ENCODE results near the gene APP. TPM values are rescaled to one million over a fixed set of nuclear protein-coding genes. Genes with fewer than 3 reads are reported as not detected.

Gene APP
- total RNA-seq, 2 experiments from 2014 or later: 0.55 TPM; not detected in 1

GRCh38 chr21:26144031-26144430 is 26.5 kb downstream of the APP start:
- Histone ChIP-seq H3K27ac (ENCODE audit: low read depth, low read length, poor library complexity, severe bottlenecking) (no peak overlapping the region), H2AFZ (ENCODE audit: low read length) (no peak overlapping the region), H3K4me1 (ENCODE audit: insufficient read depth, low read length, poor library complexity, severe bottlenecking) (no peaks in the 10 kb centered on the region), H3K36me3 (ENCODE audit: insufficient read depth, low read length) (no peaks in the 10 kb centered on the region), H3K9me3 (ENCODE audit: low read length) (no peaks in the 10 kb centered on the region), H3K4me3 (ENCODE audit: low read depth, low read length, poor library complexity, severe bottlenecking) (no peak overlapping the region), H3K9me2 (ENCODE audit: insufficient read depth, low read length) (no peaks in the 10 kb centered on the region), H3K79me2 (ENCODE audit: insufficient read depth, low read depth, low read length) (no peaks in the 10 kb centered on the region), H3K4me2 (ENCODE audit: low read length) (no peak overlapping the region), H4K20me1 (ENCODE audit: insufficient read depth, low read length) (no peaks in the 10 kb centered on the region)
- POLR2A ChIA-PET: interaction anchor here (0.8 kb wide), 1 partner anchor 24 kb away, joined by 4 read pairs; no protein-coding TSS in a partner anchor
- TF ChIP-seq CTCF (conservative IDR thresholded peaks at IDR 0.05; ENCODE audit: low read length) (no peak), EZH2phosphoT487 (IDR thresholded peaks at IDR 0.05; ENCODE audit: borderline replicate concordance, low read depth, low read length) (no peak)
- DNase-seq (ENCODE audit: low spot score): no peak
- intact Hi-C loops (cut with micrococcal nuclease; ENCODE audit: unreplicated experiment): no loop called here
- BruUV-seq (replicated peaks): no TSS peak
- CTCF ChIA-PET (ENCODE audit: unreplicated experiment): no interaction called here

GRCh38 chr21:26142363-26142762 is 28.2 kb downstream of the APP start:
- no peak for DNase-seq (ENCODE audit: low spot score)
- TF ChIP-seq CTCF (conservative IDR thresholded peaks at IDR 0.05; ENCODE audit: low read length): no peak
- no peak for TF ChIP-seq EZH2phosphoT487 (IDR thresholded peaks at IDR 0.05; ENCODE audit: borderline replicate concordance, low read depth, low read length)
- Histone ChIP-seq H3K79me2 (ENCODE audit: insufficient read depth, low read depth, low read length) (no peaks in the 10 kb centered on the region), H3K4me3 (ENCODE audit: low read depth, low read length, poor library complexity, severe bottlenecking) (no peak overlapping the region), H3K9me3 (ENCODE audit: low read length) (no peaks in the 10 kb centered on the region), H4K20me1 (ENCODE audit: insufficient read depth, low read length) (no peaks in the 10 kb centered on the region), H3K4me2 (ENCODE audit: low read length) (no peak overlapping the region), H3K4me1 (ENCODE audit: insufficient read depth, low read length, poor library complexity, severe bottlenecking) (no peaks in the 10 kb centered on the region), H3K36me3 (ENCODE audit: insufficient read depth, low read length) (no peaks in the 10 kb centered on the region), H3K27ac (ENCODE audit: low read depth, low read length, poor library complexity, severe bottlenecking) (no peak overlapping the region), H2AFZ (ENCODE audit: low read length) (no peak overlapping the region), H3K9me2 (ENCODE audit: insufficient read depth, low read length) (no peaks in the 10 kb centered on the region)
- ChIA-PET CTCF (ENCODE audit: unreplicated experiment) (no interaction called here), POLR2A (no interaction called here)
- no TSS peak for BruUV-seq (replicated peaks)
- intact Hi-C loops (cut with micrococcal nuclease; ENCODE audit: unreplicated experiment): no loop called here

- Histone ChIP-seq H3K4me2 (ENCODE audit: low read length) (no peak overlapping the region), H3K9me2 (ENCODE audit: insufficient read depth, low read length) (no peaks in the 10 kb centered on the region), H2AFZ (ENCODE audit: low read length) (no peak overlapping the region), H3K79me2 (ENCODE audit: insufficient read depth, low read depth, low read length) (no peaks in the 10 kb centered on the region), H3K36me3 (ENCODE audit: insufficient read depth, low read length) (no peaks in the 10 kb centered on the region), H3K27ac (ENCODE audit: low read depth, low read length, poor library complexity, severe bottlenecking) (no peak overlapping the region), H3K4me3 (ENCODE audit: low read depth, low read length, poor library complexity, severe bottlenecking) (no peak overlapping the region), H3K4me1 (ENCODE audit: insufficient read depth, low read length, poor library complexity, severe bottlenecking) (no peaks in the 10 kb centered on the region), H4K20me1 (ENCODE audit: insufficient read depth, low read length) (no peaks in the 10 kb centered on the region), H3K9me3 (ENCODE audit: low read length) (no peaks in the 10 kb centered on the region)
- no peak for DNase-seq (ENCODE audit: low spot score)
- intact Hi-C loops (cut with micrococcal nuclease; ENCODE audit: unreplicated experiment): no loop called here
- TF ChIP-seq EZH2phosphoT487 (IDR thresholded peaks at IDR 0.05; ENCODE audit: borderline replicate concordance, low read depth, low read length): no peak
- TF ChIP-seq CTCF (conservative IDR thresholded peaks at IDR 0.05; ENCODE audit: low read length): no peak
- CTCF ChIA-PET (ENCODE audit: unreplicated experiment): no interaction called here
- no TSS peak for BruUV-seq (replicated peaks)
- POLR2A ChIA-PET: no interaction called here
Measured at GRCh38 chr21:26140926-26141325, 29.6 kb downstream of the APP start.
